ENCODE results near the gene SLC6A11. TPM values are rescaled to one million over a fixed set of nuclear protein-coding genes. Genes with fewer than 3 reads are reported as not detected.

Gene SLC6A11
- polyA plus RNA-seq, 1 experiment, result not detected

- Histone ChIP-seq H3K36me3 (ENCODE audit: control insufficient read depth, insufficient read depth, low read length) (no peaks in the 10 kb centered on the region), H3K4me3 (ENCODE audit: low read depth, low read length) (no peak overlapping the region), H3K27me3 (ENCODE audit: control insufficient read depth, insufficient read depth, low read length) (no peaks in the 10 kb centered on the region)
- POLR2A ChIA-PET, result no interaction called here
- DNase-seq (ENCODE audit: low read depth), result no peak
- no peak for TF ChIP-seq CTCF (IDR thresholded peaks at IDR 0.05; ENCODE audit: insufficient read depth, low read depth, low read length)
- CTCF ChIA-PET, result interaction anchor here (1.7 kb wide), 1 partner anchor 10 kb away, joined by 5 read pairs; no protein-coding TSS in a partner anchor
Measured at GRCh38 chr3:10845001-10845761, 29.2 kb downstream of the SLC6A11 start.

GRCh38 chr3:10845839-10846656 is 30.0 kb downstream of the SLC6A11 start:
- H3K36me3 ChIP-seq (ENCODE audit: control insufficient read depth, insufficient read depth, low read length), result no peaks in the 10 kb centered on the region
- H3K4me3 ChIP-seq (ENCODE audit: low read depth, low read length), result no peak overlapping the region
- H3K27me3 ChIP-seq (ENCODE audit: control insufficient read depth, insufficient read depth, low read length), result no peaks in the 10 kb centered on the region
- ChIA-PET POLR2A (no interaction called here), CTCF (no interaction called here)
- no peak for DNase-seq (ENCODE audit: low read depth)
- TF ChIP-seq CTCF (IDR thresholded peaks at IDR 0.05; ENCODE audit: insufficient read depth, low read depth, low read length), result no peak

- no peak for DNase-seq (ENCODE audit: low read depth)
- CTCF ChIA-PET, result no interaction called here
- POLR2A ChIA-PET, result no interaction called here
Measured at GRCh38 chr3:10846657-10846975, 30.6 kb downstream of the SLC6A11 start.

GRCh38 chr3:10848261-10848660 is 32.2 kb downstream of the SLC6A11 start:
- DNase-seq (ENCODE audit: low read depth), result no peak
- ChIA-PET POLR2A (no interaction called here), CTCF (no interaction called here)
- no peak for TF ChIP-seq CTCF (IDR thresholded peaks at IDR 0.05; ENCODE audit: insufficient read depth, low read depth, low read length)
- Histone ChIP-seq H3K36me3 (ENCODE audit: control insufficient read depth, insufficient read depth, low read length) (no peaks in the 10 kb centered on the region), H3K27me3 (ENCODE audit: control insufficient read depth, insufficient read depth, low read length) (no peaks in the 10 kb centered on the region), H3K4me3 (ENCODE audit: low read depth, low read length) (no peak overlapping the region)

More at GRCh38 chr3:10846657-10846975, 30.6 kb downstream of the SLC6A11 start:
- Histone ChIP-seq H3K36me3 (ENCODE audit: control insufficient read depth, insufficient read depth, low read length) (no peaks in the 10 kb centered on the region), H3K27me3 (ENCODE audit: control insufficient read depth, insufficient read depth, low read length) (no peaks in the 10 kb centered on the region), H3K4me3 (ENCODE audit: low read depth, low read length) (no peak overlapping the region)
- no peak for TF ChIP-seq CTCF (IDR thresholded peaks at IDR 0.05; ENCODE audit: insufficient read depth, low read depth, low read length)

- TF ChIP-seq CTCF (IDR thresholded peaks at IDR 0.05; ENCODE audit: insufficient read depth, low read depth, low read length), result no peak
- POLR2A ChIA-PET, result no interaction called here
- CTCF ChIA-PET, result interaction anchor here (0.8 kb wide), 1 partner anchor 93 kb away, joined by 3 read pairs; no protein-coding TSS in a partner anchor
Measured at GRCh38 chr3:10852066-10852808, 36.2 kb downstream of the SLC6A11 start.

More at GRCh38 chr3:10852066-10852808, 36.2 kb downstream of the SLC6A11 start:
- DNase-seq (ENCODE audit: low read depth), result no peak
- no peaks in the 10 kb centered on the region for H3K27me3 ChIP-seq (ENCODE audit: control insufficient read depth, insufficient read depth, low read length)
- H3K4me3 ChIP-seq (ENCODE audit: low read depth, low read length), result no peak overlapping the region
- no peaks in the 10 kb centered on the region for H3K36me3 ChIP-seq (ENCODE audit: control insufficient read depth, insufficient read depth, low read length)

Data from BJ (cell line).